Keratinocyte (primary cell): ENCODE measurements around the gene FNDC3B.

Experiments
- EZH2 ChIP-seq: IDR thresholded peaks from one replicate; pipeline ENCODE4 v1.6.1; 2012; ENCODE audit warnings: inconsistent platforms, mild to moderate bottlenecking, low read length, moderate library complexity
- TF ChIP-seq, protein P1 (sequence below), 3 experiments: IDR thresholded peaks in 1 of 3; conservative IDR thresholded peaks in 1 of 3; optimal IDR thresholded peaks in 1 of 3; 2 replicates in 2 of 3; 3 replicates in 1 of 3; pipeline versions ENCODE3 to v1.5.1; 2011; ENCODE audit warnings: low read length in 3 of 3, mild to moderate bottlenecking in 3 of 3, moderate library complexity in 2 of 3, control low read depth in 1 of 3, inconsistent platforms in 1 of 3; ENCODE audit not compliant: insufficient read depth in 2 of 3; ENCODE audit errors: extremely low read depth in 1 of 3

DNA sequence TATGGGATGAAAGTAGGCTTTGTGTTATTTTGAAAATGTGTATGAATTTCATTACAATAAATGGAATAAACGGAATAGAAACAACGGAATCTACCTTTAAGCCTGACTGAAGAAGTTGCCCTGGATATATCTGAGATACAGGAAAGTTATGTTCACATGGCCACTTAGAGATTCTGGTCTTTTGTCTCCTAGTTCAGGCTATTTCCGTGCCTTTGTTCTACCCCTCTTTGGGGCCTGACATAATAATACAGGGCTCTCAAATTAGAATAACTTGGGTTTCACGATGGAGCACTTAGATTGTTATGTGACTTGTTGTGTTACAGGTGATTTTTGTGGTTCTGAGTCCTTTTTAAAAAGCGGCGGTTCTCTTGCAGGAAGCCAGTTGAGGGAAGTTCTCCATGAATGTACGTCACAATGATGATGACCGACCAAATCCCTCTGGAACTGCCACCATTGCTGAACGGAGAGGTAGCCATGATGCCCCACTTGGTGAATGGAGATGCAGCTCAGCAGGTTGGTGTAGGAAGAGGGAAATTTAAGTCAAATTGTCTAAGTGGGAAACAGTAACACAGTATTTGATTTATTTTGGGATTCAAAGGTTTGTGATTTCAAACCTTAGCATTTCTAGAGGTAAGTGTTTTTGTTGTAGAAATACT is 72.8 kb downstream of the FNDC3B start:
- TF ChIP-seq, protein P1, sequence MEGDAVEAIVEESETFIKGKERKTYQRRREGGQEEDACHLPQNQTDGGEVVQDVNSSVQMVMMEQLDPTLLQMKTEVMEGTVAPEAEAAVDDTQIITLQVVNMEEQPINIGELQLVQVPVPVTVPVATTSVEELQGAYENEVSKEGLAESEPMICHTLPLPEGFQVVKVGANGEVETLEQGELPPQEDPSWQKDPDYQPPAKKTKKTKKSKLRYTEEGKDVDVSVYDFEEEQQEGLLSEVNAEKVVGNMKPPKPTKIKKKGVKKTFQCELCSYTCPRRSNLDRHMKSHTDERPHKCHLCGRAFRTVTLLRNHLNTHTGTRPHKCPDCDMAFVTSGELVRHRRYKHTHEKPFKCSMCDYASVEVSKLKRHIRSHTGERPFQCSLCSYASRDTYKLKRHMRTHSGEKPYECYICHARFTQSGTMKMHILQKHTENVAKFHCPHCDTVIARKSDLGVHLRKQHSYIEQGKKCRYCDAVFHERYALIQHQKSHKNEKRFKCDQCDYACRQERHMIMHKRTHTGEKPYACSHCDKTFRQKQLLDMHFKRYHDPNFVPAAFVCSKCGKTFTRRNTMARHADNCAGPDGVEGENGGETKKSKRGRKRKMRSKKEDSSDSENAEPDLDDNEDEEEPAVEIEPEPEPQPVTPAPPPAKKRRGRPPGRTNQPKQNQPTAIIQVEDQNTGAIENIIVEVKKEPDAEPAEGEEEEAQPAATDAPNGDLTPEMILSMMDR (optimal IDR thresholded peaks at IDR 0.05 in 1 of 3, IDR thresholded peaks at IDR 0.05 in 1 of 3, conservative IDR thresholded peaks at IDR 0.05 in 1 of 3; ENCODE audit: extremely low read depth in 1 of 3, insufficient read depth in 2 of 3, low read length in 3 of 3), result no peak
- no peak for TF ChIP-seq EZH2
